Inflammatory macrophage treated with lipopolysaccharide for 4 hours (primary cell): ENCODE measurements around the gene AMH.
"Not testable (repeated sequence)": the region's sequence is repeated elsewhere in the genome, so short reads cannot be mapped to it uniquely, and the experiment has no call there.

Experiments used
- DNase-seq: peaks from one replicate; pipeline ENCODE4 v3.0.0-alpha.2; 2020

Gene AMH

DNA sequence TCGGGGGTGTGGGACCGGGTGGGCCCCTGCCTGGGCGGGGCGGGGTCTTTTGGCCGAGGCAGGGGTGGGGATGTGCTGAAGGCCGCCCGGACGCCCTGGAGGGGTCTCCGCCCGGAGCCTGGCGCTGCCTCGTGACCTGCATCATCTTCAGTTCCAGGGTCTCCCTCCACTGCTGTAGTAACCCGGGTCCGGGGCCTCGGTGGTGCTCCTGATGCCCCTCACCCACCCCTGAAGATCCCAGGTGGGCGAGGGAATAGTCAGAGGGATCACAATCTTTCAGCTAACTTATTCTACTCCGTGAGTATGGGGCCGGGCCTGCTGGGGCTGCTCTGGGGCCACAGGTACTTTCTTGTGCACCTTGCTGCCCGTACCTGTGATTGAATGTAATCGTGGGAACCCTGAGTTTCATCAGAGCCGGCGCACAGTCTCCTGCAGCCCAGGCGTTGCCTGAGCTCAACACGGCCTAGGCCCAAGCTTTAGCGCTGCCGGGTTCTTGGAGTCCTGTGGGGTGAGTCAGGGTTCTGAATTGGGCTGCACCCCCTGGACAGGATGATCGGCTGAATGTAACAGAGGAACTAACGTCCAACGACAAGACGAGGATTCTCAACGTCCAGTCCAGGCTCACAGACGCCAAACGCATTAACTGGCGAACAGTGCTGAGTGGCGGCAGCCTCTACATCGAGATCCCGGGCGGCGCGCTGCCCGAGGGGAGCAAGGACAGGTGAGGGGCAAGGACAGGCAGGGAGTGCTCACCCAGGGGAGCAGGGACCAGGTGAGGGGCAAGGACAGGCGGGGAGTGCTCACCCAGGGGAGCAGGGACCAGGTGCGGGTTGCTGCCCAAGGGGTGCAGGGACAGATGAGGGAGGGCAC lies 22.3 kb downstream of the AMH start:
- peak; percentile 41 for DNase-seq

DNA sequence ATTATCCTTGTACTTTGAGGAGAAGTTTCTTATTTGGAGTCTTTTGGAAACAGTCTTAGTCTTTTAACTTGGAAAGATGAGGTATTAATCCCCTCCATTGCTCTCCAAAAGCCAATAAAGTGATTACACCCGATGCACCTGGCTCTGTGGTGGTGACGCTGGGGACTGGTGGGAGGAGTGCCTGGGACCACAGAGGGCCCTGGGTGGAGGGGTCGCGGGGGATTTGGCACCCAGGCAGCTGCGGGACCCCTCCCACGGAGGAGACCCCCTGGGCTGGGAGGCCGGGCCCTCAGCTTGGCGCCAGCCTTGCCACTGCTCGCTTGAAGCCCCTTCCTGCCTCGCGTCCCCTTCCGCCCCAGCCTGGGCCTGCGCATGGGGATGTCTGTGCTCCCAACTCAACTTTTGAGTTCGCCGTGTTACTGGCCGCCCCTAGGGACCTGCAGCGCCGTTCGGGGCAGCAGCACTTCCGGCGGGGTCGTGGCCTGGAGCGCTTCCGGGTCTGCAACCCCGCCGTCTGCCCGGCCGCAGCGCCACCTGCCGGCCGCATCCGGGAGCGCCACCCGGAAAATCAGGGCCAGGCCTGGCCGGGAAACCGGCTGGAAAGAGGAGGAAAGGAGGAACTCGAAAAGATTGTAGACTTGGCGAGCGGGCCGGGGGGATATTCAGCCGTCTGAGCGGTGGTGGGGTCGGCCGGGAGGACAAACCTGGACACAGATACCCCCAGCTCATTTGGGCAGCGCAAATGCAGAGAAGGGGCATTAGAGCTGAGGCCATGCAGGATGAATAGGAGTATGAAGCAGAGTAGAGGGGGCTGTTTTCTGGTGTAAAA lies 24.4 kb downstream of the AMH start:
- DNase-seq: peak; percentile 69

DNA sequence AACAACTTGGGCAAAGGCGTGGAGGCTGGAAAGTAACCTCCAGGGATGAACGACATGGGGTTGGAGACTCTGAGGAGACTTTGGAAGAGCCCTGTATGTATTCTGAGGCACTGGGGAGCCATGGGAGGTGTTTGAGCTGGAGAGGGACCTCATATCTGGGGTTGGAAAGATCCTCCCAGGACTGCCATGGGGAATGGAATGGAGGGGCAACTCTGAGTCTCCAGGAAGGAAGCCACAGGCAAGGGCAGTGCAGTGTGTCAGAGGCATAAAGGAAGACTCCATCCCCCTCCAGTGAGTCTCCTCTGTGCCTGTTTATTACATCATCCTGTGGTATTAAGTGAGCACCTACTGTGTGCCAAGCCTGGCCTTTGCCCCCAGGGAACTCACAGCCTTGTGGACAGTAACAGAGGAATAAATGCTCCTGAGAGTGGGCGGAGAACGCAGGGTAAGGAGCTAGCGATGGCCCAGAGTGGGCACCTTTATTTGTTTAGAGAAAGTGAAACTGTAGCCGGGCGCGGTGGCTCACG lies 25.1 kb downstream of the AMH start:
- DNase-seq: no peak

GRCh38 chr19:2274931-2275535 lies 25.9 kb downstream of the AMH start:
- DNase-seq: peak; percentile 72

GRCh38 chr19:2275588-2276428 lies 26.7 kb downstream of the AMH start:
- no peak for DNase-seq

GRCh38 chr19:2276429-2276986 lies 27.4 kb downstream of the AMH start:
- no peak for DNase-seq

- no peak for DNase-seq
Observed at GRCh38 chr19:2277138-2277537, 28.0 kb downstream of the AMH start.

DNA sequence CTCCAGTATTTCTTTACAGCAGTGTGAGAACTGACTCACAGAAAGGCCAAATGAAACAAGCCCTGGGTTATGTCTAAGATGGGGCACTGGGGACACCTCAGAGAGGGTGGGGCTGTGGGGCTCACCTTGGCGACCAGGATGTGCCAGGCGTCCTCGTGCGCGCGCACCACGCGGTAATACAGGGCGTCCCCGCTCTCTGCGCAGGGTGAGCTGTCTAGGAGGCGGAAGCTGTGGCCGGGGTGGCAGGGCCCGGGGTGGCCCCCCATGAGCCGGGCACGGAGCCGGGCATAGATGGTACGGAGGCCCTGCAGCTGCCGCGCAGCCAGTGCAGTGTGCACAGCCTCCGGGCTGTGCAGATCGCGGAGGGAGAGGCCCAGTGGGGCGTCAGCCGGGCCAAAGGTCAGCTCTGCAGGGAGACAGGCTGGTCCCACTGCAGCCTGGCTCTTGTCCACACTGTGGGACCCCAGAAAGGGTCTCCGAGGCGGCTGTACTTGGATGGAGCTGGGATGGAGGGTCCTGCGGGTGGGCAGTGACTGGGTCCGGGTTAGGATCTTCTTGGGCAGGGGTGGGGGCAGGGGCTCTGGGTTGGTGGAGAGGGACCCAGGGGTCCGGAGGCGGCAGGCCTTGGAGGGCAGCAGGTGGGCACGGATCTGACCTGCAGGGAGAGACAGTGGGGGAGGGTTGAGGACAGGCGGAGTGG lies 29.5 kb downstream of the AMH start:
- no peak for DNase-seq

GRCh38 chr19:2280633-2281264 lies 31.6 kb downstream of the AMH start:
- no peak for DNase-seq

DNA sequence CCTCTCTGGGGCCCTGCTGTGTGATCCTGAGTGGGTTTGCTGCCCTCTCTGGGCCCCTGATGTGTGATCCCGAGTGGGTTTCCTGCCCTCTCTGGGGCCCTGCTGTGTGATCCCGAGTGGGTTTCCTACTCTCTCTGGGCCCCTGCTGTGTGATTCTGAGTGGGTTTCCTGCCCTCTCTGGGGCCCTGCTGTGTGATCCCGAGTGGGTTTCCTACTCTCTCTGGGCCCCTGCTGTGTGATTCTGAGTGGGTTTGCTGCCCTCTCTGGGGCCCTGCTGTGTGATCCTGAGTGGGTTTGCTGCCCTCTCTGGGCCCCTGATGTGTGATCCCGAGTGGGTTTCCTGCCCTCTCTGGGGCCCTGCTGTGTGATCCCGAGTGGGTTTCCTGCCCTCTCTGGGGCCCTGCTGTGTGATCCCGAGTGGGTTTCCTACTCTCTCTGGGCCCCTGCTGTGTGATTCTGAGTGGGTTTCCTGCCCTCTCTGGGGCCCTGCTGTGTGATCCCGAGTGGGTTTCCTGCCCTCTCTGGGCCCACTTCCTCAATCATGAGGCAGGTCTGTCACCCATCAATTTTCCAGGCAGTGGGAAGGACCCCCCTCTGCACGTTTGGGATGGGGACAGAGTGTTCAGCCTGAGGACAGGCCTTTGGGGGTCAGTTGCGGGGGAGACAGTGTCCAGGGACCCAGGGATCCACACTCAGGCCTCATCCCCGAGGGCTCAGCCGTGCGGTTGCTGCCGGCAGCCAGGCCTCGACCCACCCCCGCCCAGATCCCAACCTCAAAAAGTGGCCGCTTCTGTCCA lies 32.3 kb downstream of the AMH start:
- DNase-seq: not testable (repeated sequence)

- DNase-seq: peak; percentile 72
Observed at GRCh38 chr19:2282062-2282861, 33.1 kb downstream of the AMH start, which contains the start of gene PEAK3. Gene PEAK3, minus strand, starts transcription at chr19:2282175. Its CDS starts 1,244 bp downstream, at chr19:2280931.

DNA sequence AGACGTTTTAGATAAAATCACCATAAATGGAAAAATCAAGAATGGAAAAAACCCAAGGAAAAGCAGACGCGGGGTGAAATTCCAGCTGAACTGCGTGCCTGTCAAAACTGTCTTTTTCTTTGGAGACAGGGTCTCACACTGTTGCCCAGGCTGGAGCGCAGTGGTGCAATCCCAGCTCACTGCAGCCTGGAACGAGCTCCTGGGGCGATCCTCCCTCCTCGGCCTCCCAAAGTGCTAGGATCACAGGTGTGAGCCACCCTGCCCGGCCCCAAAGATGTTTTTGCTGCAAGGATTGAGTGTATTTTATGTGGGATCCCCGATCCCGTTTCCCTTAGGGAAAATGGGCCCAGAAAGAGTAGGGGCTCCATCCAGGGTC lies 33.7 kb downstream of the AMH start:
- DNase-seq: no peak

DNA sequence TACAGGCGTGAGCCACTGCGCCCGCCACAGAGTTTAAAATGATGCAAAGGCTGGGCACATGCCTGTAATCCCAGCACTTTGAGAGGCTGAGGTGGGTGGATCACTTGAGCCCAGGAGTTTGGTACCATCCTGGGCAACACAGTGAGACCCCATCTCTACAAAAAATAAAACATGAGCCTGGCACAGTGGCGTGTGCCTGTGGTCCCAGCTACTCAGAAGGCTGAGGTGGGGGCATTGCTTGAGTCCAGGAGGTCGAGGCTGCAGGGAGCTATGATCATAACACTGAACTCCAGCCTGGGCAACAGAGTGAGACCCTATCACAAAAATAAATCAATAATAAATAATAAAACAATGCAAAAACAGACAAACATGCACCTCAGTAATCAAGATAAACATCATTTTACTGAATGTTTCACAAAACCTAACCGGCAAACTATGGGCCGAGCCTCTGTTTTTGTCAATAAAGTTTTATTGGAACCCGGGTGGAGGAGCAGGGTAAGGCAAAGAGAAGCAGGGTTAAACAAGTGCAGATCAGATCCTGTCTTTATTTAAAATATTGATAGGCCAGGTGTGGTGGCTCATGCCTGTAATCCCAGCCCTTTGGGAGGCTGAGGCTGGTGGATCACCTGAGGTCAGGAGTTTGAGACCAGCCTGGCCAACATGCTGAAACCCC lies 34.8 kb downstream of the AMH start:
- DNase-seq: no peak

DNA sequence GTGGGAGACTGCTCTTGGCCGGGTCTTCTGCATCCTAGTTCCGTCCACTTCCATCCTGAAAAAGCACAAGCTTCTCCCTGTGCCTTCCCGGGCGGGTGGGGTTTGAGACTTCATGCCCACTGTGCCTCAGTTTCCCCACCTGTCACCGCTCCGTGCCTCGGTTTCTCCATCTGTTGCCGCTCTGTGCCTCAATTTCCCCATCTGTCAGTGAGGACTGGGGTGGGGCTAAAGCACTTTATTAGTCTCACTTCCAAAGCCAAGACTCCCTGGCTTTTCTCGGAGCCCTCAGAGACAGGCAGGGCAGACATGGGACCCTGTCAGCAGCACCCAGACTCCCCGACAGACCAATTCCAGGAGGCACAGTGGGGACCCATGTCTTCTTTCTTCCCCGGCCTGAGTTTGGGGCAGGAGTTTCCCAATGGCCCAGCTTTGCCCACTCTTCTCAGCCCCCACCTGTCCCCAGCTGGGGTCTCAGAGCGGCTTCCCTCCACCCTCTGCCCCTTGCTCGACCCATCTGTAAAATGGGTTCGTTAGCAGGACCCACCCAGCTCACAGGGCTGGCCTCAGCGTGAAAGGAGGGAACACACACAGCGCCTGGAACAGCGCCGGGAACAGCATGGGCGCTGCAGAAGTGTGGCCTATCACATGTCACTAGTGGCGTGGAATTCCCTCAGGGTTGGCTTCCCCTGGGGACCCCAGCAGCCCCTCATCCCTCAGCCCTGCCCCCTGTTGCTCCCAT lies 37.4 kb downstream of the AMH start:
- DNase-seq: no peak

DNA sequence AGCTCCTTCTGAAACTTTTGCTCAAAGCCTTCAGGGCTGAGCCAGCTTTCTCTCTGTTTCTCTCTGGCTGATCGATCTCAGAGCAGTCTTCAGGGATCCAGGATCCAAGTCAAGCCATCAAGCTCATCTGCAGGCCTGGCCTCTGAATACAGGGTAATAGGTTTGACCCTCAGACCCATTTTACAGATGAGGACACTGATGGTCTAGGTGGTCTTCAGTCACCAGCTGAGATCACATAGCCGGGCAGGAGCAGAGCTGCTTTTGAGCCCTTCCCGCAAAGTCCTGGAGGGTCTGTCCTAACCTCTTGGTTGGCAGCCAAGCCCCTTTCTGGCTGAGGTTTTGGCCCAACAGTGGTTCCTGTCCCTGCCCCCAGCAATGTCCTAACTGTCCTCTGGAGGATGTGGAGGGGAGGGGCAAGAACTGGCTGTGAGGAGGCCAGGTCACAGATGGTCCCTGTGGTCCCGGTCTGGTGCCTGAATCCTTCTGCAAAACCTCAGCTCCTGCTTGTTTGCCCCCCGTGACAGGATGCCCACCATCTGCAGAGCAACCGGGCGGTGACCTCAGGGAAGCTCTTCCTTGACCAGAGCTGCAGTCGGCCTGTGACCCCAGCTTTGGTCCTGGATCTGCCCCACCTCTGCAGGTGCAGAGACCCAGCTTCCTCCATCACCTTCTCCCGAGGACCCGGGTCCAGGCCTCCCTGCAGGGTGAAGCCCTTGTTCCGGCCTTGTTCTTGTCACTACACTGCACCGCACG lies 38.6 kb downstream of the AMH start:
- no peak for DNase-seq

- no peak for DNase-seq
Observed at GRCh38 chr19:2288338-2288817, 39.3 kb downstream of the AMH start.
